HG02884 (cell line): ENCODE data around the gene KCNIP3.
"Not testable (repeated sequence)": the region's sequence is repeated elsewhere in the genome, so short reads cannot be mapped to it uniquely, and the experiment has no call there.

Experiments
- ATAC-seq: cut with Tn5 transposase; IDR thresholded peaks from one replicate; pipeline ENCODE4 v1.9.1; 2021; ENCODE audit warnings: mild to moderate bottlenecking, moderate library complexity; ENCODE audit not compliant: unreplicated experiment

Gene KCNIP3

DNA sequence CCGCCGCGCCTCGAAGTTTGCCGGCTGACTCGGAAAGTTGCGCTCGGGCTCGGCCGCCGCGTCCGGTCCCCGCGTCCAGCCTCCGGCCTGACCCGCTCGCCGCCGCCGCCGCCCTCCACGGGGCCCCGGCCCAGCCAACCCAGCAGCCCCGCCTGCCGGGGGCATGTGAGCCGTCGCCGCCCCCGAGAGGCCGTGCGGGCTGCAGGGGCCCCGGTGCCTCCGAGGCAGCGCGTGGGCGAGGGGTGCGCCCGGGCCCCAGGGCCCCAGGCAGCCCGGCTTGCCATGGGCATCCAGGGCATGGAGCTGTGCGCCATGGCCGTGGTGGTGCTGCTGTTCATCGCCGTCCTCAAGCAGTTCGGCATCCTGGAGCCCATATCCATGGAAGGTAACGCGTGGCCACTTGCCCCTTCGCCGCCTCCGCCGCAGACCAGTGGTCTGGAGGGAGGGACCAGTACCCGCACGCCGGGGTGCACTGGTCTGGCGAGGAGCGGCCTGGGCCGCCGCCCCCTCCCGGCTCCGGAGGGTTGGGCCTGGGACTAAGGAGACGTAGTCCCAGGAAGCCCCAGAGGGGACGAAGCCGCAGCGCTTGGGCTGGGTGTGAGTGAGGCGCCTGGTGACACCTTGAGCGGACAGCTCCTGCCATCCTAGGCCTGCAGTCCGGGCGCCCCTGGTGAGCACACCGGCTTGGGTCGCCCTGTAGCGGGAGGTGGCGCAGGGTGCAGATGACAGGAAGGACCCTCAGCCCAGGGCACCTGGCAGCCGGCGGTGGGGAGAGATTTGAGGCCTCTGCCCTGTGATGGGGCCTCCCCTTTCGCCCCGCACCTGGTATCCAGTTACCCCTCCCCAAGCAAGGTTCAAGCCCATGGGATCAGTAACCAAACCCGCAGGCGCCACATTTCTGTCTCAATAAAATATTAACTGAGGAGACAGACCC, 49.9 kb downstream of the KCNIP3 start:
- no peak for ATAC-seq

DNA sequence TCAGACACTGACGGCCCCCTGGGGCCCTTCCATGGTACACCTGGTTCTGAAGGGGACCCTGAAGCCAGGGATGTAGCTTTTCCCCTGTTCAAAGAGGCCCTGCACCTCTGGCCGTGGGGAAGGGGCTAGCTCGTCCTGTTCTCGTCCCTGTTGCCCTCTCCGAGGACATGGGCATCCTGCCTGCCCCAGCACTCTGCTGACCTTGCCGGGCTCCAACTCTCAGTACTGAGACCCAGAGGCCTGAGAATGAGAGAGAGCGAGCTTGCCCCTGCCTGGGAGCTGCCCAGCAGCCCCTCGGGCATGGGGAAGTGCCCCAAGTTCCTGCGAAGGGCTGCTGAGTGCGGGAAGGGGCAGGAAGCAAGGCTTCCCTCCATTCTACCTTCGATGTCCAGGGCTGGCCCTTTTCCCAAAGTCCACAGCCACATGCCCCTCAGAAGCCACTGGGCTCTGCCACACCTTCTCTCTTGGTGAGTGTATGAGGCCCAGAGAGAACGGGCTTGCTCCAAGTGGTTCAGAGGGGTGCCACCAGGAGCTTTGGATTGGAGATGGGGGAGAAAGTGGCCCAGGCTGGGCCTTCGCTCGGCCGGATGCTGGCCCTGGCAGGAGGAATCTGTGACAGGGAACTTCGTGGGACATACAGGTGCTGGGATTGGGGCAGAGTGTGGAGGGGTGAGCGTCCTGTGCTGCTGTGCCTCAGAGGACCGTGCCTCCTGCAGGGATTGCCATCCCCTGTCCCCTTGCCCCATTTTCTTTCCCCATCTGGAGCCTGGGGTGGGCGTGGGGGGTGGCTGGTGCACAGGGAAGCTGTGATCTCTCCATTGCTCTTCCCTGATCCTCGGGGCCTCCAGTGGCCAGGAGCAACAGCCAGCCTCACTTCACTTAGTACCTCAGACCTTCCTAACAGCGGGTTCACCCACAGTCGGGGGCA, 50.8 kb downstream of the KCNIP3 start:
- ATAC-seq: no peak

DNA sequence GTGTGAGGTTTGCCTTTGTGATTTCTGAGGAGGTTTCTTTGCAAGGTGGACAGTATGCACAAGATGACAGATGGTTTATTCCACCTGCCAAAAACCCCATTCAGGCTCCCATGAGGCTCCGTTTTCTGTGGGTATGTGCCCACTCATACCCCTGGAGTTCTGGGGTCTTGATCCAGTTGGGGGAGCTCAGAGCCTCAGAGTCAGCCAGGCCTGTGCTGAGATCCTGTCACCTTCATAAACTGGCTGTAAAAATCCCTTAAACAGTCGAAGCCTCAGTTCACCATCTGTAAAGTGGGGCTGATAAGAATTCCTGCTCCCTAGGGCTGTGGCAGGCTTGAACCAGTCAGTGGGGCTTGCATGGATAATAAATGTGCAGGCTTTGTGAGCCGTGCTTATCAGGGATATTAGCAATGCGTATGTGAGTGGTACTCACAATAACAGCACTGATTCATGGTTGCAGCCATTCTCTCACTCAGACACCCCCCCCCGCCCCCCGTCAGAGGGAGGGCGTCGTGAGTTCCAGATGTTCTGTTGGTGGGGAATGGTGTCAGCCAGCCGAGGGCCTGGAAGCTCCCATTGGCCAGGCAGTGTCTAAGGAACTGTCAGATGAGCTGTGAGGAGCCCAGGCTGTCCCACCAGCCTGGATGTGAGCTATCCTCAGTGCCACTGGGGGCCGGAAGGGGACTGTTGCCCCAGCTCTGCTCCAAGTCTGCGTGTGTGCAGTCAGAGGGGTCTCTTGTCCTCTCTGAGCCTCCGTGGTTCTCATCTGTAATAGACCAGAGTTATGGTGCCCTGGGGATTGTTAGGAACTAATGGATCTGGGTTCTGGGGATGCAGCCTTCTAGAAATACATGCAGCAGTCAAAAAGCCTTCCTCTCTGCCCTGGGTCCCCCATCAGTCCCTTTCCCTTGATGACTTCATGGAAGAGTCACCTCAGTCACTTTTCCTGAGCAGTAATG, 51.7 kb downstream of the KCNIP3 start:
- no peak for ATAC-seq

DNA sequence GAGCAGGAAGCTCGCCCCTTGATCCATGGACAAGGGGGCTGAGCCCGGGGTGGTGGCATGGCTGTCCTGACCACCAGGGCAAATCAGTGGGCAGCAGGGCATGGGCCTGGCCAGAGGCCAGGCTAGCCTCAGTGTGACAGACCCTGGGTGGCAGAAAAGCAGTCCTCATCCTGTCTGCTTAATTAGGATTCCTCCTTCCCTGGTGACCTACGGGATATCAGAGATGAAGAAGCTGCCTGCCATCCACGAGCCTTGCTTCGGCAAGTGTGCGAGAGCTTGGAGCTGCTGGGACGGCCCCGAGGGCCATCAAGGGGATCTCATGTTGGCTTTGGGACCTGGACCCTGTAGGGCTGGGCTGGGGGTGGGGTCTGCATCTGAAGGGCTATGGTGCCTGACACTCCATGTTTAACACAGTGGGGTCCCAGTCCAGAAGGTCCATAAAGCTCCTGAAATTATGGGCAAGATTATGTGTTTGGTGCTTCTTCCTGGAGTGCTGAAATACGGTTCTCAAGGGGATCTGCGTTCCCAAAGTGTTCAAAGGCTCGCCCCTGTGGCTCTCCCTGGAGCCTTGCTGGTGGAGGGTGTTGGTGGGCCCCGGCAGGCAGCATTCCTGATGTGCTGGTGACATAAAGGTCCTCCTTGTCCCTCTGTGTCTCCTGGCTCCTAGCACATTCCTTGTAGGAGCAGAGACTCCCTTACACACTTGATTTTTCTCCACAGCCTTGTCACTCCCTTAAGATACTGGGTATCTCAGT, 52.6 kb downstream of the KCNIP3 start:
- ATAC-seq: no peak

DNA sequence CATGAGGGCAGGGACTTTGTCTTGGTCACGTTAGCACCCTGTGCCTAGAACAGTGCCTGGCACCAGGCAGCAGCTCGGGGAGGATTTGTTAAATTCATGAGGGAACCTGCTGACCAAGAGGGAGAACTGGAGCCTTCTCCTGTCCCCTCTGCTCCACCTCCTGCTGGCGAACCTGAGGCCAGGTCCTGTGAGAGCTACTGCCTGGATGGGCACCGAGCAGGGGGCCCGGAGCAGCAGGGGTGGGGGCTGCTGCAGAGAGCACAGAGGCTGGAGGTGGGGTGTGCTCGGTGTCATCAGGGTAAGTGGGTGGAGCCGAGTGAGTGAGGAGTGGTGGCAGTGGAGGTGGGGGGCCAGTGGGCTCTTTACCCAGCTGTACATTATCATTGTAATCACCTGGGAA, 53.2 kb downstream of the KCNIP3 start:
- no peak for ATAC-seq

DNA sequence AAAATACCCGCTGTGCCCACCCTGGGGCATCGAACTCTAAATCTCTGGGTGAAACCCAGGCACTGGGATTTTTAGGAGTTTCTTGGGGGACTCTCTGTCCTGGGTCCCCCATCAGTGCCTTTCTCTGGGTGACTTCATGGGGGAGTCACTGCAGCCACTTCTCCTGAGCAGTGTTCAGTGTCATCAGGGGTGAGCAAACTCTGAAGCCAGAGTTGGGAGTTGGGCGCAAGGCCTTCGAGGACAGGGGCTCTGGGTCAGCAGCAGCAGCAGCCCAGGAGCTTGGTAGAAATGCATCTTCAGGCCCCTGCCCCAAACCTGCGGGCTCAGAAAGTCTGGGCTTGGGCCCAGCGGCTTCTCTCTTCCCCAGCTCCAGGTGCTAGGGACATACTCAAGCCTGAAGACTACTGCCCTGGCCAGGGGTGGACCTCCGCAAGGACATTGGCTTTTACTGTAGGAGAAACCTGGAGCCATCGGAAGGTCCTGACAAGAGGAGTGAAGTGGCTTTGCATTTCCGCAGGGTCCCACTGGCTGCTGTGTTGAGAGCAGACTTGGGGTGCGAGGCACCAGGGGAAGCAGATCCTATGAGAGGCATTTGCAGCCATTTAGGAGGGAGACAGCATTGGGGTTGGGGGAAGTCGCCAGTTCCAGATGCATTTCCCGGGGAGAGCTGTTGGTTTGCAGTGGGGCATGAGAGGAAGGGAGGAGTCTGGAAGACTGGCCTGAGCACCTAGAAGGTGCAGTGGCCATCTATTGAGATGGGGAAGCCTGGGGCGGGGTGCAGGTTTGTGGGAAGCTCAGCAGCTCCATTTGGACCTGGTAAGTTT, 53.8 kb downstream of the KCNIP3 start:
- no peak for ATAC-seq

DNA sequence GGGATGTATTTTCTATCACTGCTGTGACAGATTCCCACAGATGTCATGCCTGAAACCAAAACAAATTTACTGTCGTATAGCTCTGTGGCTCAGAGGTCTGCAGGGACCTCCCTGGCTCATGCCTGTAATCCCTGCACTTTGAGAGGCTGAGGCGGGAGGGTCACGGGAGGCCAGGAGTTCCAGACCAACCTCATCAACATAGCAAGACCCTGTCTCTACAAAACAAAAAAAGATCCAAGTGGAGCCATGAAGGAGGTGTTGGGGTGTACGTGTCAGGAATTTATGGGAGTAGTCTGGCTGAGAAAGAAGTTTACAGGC, 54.4 kb downstream of the KCNIP3 start:
- no peak for ATAC-seq

DNA sequence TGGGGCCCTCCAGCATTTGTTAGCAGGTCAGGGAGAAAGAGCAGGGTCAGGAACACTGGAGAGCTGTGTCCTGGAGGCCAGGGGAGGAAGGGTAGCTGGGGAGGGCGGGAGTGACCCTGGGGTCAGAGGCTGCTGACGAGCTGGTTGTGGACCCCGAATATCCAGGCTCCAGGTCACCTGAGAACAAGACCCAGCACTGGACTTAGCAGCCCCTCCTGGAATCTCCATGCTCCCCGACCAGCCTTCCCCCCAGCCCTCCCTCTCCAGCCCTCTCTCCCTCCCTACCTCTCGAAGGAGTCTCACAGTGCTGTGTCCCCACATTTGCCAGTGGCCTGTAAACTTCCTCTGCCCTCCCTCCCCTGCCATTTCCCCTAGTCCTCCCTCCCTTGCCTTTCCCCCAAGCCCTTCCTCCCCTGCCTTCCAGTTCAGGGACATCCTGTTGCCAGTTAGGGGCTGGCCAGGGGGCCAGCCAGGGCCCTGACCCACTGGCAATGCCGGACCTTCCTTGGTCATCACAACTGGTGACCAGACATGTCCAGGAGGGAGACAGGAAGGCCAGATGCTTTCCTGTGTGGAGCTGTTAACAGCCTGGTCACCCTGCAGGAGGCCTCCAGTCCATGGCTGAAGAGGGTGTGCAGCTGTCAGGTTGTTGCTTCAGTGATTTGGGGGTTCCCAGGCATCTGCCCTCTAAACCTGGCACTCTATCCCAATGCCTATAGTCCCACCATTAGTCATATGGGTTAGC, 55.3 kb downstream of the KCNIP3 start:
- no peak for ATAC-seq

DNA sequence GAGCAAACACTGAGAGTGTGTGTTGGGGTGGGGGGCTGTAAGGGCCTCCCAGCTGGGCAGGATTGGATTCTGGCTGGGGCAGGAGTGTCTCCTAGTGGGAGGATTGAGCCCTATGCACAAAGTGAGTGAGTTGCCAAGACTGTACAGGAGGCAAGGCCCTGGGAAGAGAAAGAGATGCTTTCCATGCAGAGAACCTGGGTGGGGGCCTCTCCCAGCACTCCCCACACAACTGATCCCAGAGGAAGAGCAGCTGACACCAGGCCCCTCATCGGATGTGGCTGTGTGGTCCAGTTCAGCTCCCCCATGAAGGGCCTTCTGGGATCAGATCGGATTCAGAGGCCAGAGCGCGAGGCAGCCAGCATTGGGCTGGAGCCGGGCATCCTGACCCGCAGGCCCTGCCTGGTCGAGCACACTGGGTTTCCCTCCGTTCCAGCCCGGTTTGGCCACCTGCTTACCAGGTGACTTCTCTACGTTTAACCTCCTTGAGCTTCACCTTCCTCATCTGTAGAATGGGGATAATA, 56.0 kb downstream of the KCNIP3 start:
- ATAC-seq: no peak

DNA sequence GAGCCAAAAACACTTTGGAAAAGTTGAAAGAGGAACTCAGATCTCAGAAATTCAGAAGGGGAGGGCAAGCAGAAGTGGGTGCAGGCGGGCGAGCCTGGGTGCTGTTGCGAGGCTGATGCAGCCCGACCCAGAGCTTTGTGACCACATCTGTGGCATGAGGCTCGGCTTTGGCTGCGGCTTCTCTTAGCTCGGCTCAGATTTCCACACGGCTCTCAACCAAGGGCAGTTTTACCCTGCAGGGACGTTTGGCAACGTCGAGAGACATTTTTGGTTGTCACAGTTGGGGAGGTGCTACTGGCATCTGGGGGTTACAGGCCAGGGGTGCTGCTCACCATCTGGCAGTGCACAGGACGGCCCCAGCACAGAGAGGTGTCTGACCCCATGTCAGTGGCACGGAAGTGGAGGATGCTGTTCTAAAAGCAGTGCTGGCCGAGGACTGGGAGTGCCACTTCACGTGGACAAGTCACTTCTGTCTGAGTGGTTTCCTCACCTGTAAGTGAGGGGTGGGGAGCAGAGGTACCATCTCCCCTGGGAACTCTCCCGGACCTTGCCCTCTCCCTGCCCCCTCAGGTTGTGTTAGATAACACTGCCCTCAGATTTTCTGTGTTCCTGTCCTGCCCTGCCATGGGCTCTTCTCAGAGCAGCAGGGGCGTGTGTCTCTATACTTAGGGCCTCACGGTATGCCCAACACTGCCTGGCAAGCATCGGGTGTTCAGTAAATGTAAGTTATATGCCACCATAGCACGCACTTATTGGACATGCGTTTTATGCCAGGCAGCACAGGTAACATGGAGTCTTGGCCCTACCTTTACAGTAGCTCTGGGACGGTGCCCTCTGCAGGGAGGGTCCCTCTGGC, 56.7 kb downstream of the KCNIP3 start:
- no peak for ATAC-seq

DNA sequence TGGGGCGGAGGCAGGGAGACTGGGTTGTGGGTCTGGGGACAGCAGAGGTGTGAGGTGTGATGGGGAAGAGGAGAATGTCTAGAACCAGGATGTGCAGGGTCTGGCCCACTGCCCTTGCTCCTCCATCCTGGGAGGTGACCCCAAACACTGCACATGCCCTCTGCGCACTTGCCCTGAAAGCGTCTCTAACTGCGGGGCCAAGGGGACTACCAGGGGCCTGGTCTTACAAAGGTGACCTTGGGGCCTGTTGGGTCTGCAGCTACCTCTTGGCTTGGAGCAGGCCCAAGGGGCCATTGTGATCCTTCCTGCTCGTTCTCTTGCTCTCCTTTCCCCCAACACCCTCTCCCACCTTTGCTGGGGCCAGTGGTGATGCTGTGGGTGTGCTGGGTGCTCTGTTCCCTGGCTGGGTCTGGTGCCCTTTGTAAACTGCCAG, 57.3 kb downstream of the KCNIP3 start:
- no peak for ATAC-seq

DNA sequence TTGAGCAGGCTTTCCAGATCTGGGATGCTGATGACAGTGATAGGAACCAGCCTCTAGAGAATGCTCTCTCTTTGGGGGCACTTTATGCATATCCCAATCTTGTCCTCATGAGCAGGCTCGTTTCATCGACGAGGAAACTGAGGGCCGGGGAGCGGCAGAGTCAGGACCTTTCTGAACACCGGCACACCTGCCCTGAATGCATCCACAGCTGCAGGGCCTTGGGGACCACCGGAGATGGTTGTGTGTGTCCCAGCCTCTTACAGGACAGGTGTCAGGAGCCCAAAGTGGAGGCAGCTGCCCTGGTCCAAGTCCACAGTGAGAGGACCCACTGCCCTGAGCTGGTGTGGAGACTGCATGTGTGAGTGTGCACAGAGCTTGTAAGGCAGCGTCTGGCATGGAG, 57.8 kb downstream of the KCNIP3 start:
- ATAC-seq: no peak

DNA sequence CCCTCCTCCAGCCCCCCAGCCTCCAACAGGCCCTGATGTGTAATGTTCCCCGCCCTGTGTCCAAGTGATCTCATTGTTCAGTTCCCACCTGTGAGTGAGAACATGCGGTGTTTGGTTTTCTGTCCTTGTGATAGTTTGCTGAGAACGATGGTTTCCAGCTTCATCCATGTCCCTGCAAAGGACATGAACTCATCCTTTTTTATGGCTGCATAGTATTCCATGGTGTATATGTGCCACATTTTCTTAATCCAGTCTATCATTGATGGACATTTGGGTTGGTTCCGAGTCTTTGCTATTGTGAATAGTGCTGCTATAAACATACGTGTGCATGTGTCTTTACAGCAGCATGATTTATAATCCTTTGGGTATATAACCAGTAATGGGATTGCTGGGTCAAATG, 58.3 kb downstream of the KCNIP3 start:
- not testable (repeated sequence) for ATAC-seq

DNA sequence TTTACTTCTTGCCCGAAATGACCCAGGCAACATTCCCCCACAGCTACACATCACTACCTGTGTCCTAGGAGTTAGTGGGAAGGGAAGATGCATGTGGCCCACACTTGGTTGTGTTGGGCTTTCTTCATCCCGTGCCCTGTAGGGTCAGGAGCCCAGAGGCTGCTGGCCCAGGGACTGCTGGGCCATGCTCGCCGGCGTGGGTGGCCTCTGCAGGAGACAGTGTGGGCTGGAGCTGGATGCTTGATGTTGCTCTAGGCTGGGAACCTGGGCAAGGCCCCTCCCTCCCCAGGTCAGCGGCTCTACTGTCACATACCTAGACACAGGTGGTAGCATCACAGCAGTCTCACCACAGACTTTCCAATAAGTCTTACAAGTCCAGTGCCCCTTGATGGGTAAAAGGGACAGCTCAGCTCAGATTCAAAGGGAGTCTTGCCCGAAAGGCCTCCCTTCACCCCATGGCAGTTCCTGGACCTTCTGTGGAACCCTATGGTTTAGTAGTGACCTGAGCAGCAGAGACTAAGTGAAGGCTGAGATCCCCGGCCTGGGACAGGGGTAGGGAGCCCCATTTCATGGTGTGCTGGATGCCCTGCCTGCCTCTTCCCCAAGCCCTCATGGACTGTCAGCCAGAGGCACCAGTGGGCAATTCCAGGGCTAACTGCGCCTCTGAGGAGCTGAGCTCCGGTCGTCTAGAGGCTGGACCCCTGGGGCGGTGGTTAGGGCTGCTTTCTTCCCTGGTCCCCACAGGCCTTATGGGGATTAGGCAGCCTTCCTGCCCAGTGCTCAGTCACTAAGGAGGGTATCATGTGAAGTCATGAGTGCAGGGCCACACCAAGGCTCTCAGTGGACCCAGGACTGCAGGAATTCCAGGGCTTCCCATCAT, 59.9 kb downstream of the KCNIP3 start:
- ATAC-seq: no peak

DNA sequence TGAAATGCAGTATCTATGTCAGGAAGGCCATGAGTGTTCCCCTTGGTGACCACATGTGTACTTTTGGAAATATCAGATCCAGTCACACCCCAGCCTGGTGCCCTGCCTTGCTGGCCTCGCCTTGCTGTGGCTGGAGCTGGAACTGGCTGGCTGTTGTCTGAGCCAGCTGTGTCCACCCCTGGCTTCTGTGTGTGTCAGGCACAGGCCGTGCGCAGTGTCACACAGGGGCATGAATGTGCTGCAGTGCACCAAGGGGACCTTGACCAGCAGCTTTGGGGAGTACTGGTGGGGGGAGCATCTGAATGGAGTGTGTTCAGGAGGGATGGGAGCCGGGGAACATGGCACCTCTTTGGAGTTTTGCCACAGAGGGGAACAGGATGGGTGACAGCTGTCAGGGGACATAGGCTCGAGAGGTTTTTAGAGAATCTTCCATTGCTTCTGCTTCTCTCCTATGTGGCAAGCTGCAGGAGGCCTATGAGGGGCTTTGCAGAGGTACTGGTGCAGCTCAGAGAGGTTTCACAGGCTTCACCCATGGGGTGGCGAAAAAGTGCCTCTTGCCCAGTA, 60.7 kb downstream of the KCNIP3 start:
- ATAC-seq: no peak

DNA sequence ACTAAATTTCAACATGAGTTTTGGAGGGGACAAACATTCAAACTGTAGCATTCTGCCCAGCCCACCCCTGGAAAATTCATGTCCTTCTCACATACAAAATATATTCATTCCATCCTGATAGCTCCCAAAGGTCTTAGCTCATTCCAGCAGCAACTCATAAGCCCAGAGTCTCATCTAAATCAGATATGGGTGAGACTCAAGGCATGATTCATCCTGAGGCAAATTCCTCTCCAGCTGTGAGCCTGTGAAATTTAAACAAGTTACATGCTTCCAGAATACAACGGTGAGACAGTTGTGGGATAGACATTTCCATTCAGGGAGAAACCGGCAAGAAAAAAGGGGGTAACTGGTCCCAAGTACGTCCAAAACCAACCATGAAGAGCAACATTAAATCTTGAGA, 61.9 kb downstream of the KCNIP3 start:
- ATAC-seq: no peak
